NCI-H2196 treated with DMSO at 0.1 percent for 48 hours (cell line): ENCODE results near the gene PHF12.

Experiments used
- DNase-seq: peaks from one replicate; lab custom pipeline; 2025; ENCODE audit not compliant: unreplicated experiment; lab: John Stamatoyannopoulos, UW

Gene PHF12

DNA sequence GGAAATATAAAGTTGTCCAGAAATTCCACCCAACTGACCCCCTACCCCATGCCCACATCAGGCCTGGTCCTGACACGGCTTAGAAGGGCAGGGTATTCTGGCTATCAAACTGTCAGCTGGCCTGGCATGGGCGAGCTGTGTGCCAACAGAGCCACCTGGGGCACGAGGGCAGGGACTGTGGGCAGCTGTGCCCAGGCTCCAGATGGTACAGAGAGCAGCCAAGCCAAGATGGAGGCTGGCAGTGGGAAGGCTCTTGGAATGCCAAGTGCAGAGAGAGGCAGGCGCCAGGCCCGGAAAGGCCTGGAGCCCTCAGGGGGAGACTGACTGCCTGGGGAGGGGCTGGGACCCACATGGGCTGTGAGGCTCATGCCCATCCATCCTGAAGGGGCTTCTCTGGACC is 24.3 kb upstream of the PHF12 start:
- no peak for DNase-seq

DNA sequence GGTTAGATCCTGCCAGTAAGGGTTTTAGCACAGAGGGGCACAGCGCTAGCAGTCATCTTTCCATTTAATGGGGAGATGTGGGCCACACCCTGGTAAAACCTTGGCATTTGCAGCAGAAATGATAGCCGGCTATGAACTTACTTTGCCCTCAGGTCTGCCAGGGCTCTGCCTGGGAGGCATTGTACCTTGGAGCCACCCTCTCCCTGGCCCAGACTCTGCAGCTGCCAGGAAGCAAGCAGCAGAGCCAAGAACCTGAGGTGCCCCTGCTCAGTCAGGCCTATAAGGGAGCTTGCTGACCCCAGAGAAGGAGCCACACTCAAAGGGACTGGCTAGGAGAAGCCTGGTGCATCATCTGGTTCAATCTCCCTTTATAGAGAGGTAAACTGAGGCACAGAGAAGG is 23.7 kb upstream of the PHF12 start:
- no peak for DNase-seq

DNA sequence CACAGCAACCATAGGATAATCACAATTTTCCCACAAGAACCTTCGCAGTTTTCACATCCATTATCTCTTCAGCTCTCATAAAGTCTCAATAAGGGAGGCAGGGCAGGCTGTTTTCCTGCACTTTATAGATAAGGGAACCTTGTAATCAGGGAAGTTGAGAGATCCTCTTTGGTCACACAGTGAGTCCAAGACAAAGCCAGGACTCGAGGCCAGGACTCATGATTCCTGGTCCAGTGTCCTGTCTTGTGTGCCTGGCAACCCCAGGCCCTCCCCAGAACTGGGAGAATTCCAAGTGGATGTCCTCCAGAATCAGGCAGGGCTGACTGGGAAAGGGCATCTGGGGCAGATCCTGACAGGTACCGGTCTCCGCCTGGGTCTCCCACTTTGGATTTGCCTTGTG is 23.1 kb upstream of the PHF12 start:
- no peak for DNase-seq

DNA sequence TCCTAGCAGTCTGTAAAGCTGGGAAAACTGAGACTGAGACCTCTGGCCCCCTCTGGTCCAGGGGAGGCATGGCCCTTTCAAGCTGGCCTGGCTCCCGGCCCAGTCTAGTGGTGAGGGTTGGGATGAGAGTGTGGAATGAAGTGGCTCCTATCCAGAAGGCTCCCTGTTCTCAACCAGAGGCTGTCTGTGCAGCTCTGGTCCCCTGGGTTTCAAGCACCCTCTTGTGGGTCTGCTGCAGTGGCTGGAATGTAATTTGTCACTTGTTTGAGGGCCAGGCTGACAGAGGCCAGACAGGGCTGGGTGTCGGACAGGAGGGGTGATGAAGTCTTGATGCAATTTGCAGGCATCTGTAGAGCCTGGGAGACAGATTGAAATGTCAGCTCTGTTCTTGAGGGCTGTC is 22.1 kb upstream of the PHF12 start:
- no peak for DNase-seq

DNA sequence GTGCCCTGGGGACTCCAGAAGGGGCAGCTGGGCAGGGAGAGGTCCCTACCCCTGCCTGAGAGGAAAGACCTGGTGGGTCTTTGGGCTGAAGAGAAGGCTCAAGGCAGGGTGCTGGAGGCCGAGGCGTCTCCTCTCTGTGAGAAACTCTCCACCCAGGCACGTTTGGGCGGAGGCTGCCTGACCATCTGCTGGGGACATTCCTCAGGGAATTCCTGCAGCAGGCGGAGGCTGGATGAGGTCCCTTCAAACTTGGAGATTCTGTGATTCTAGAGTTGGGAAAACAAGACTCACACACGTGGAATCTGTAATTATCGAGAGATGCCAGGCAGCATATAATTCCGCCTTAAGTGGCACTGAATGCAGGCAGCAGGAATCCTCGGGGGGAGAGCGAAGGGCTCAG is 21.1 kb upstream of the PHF12 start:
- no peak for DNase-seq

DNA sequence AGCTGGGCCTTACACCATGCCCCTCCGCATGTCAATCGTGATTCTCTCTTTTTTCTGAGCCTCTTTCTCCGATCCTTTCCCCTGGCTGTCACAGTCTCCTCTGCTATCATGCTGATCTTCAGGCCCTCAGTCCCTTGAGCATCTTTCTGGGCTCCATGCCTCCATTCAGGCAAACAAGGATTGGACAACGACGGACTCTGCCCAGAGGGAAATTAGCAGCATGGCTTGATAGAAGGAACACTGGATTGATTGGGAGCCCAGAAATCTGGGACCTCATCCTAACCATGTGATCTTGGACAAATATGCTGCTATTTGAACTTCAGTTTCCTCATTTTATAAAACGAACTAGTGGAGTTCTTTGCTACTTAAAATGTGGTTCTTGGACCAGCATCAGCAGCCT is 19.6 kb upstream of the PHF12 start:
- DNase-seq = no peak

DNA sequence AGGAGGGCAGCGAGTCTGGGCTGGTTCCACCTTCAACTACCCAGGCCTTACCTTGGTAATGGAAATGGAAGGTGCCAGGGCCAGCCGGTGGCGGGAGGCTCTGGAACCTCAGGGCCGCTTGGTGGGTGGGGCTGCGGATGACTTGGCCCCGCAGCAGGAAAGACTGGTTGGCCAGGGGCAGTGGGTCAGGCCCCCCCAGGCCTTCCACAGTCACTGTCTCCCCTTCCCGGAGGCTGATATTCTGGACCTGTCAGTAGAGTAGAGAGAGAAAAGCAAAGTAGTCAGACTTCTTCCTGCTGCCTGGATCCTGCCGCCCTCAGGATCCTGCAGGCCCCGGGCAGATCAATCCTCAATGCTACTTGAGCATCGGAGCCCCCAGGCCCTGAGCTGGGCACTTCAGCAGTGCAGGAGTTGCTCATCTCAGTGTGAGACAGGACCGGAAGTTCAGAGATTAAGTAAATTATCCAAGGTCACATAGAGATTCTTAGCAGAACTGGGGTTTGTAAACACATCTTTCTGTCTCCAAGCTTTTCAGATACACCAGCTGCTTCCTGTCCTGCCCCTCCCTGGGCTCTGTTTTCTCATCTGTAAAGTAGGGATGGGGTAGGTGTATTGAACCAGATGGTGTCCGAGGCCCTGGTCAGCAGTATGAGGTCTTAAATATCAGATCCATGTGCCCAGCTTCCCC is 18.5 kb upstream of the PHF12 start:
- no peak for DNase-seq

DNA sequence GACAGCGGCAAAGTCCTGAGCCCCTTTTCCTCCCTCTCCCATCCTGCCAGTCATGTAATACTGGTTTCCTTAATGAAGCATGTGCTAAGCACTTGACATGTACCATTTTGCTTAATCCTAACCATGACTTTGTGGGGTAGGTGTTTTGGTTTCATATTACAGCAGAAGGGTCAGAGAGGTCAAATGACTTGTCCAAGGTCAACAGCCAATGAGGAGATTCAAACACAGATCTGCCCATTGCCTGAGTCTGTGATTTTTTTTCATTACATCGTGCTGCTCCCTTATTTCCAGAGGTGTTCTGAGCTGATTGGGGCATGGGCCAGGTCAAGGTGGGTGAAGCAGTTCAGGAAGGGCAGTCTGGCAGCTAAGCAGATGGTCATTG is 17.6 kb upstream of the PHF12 start:
- DNase-seq = no peak

DNA sequence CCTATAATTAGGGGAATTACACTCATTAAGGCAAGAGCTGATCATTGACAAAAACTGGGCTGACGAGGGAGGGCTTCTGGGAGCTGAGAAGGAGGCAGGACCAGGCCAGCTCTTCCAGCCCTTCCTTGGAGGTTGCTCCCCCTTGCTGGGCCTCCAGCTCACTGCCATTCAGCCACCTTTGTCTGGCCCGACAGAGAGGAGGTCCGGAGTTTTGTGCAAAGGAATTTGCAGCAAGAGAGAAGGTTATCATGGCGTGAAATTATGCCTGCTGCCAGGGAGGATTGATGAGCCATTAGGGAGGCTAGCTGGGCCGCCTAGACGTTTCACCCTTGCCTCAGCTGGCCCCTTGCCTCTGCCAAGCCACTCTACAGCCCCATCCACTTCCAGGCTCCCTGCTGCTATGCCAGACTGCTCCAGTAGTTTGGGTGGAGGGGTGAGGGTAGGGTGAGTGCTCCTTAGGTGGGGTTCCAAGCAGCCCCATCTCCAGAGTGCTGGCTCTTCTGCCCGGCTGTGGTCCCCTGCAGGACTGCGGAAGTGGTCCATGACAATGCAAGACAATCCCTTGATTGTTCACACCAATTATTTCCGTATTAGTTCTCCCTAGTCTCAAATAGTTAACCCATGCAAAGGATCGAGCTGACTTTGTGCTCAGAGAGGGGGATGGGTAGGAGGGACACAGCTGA is 17.1 kb upstream of the PHF12 start:
- no peak for DNase-seq

DNA sequence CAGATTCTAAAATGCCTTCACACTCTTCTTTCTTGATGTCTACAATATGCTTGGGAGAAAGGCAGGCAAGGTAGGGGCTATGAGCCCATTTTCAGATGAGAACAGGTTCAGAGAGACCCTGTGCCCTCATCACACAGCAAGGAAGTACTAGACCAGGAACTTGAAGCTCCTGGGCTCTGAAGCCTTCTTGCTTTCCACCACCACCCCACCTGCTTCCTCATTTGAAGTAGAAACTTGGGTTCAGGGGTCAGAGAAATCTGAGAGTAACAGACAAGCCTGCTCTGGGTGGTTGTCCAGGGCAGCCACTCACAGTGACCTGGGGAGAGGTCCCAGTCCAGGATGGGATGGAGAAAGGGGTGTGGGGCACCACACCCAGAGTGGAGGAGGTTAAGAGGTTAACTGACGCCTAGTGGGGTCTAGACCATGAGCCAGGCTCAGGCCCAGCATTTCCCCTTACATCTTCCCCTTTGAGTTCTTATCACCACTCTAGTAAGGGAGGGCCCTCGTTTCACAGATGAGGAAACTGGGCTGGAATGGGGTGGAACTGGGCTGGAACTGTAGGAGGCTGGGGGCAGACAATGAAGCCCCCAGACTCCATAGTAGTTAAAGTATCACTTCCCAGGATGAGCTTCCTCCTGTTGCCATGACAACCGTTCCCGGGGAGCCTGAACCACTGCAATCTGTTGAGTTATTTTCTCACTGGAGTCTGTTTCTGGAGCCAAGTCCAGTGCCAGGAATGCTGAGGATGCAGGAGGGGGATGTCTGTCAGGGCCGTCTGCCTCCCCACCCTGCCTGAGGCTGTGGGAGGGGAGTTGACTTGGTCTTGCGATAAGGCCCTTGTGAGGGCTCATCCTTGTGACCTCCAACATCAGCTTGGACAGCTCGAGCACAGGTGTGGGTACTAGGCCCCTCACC is 16.2 kb upstream of the PHF12 start:
- DNase-seq = no peak

DNA sequence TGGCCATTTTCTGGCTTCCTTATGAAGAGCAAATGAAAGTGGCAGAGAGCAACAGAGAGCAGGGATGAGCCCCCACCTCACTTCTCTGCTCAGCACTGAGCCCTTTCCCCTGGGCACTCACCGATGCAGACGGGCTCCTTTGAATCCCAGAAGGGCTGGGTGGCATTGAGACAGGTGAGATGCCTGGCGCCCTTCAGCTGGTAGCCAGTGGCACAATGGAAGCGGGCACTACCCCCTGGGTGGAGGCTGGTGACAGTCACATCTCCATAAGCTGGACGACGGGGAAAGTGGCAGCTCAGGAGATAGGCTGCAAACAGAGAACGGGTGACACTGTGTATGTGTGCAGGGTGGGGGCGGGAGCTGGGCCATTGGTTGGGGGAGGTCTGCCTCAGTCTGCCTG is 12.5 kb upstream of the PHF12 start:
- no peak for DNase-seq

DNA sequence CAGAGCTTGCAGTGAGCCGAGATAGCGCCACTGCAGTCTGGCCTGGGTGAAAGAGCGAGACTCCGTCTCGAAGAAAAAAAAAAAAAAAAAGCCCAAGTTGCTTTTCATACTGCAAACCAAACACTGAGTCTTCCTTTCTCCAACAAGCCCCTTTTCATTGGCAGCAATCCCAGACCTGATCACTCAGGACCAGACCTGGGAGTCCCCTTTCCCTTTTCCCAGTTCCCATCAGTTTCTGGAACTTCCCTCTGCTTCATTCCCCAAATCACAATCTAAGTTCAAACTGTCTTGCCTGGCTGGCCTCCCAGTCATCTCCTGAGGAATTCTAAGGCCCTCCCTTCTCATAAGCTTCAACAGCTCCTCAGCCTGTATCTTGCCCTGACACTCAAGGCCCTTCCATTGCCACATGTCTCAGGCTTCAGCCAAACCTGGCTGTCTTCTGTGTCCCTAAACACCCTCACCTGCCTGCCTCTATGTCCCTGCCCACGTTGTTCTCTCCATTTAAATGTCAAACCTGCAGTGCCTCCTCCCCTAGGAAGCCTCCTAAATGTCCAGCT is 11.8 kb upstream of the PHF12 start:
- DNase-seq = no peak

DNA sequence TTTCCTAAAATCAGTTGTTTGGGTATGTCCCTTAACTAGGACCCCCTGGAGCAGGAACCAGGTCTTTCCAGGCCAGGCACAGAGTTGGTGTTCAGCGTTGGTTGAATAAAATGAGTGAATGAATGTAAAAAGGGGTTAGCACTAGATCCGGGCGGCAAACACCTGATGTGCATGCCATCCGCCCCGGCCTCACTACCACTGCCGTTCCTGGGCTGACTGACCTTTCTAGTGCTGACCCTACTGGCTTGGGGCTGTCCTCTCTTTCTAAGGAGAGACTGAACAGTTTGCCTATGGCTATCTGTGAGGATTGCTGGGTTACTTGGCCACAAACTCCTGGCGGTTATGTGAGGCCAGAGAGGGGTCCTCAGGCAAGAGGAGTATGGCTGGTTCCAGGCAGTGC is 10.1 kb upstream of the PHF12 start:
- DNase-seq = no peak

DNA sequence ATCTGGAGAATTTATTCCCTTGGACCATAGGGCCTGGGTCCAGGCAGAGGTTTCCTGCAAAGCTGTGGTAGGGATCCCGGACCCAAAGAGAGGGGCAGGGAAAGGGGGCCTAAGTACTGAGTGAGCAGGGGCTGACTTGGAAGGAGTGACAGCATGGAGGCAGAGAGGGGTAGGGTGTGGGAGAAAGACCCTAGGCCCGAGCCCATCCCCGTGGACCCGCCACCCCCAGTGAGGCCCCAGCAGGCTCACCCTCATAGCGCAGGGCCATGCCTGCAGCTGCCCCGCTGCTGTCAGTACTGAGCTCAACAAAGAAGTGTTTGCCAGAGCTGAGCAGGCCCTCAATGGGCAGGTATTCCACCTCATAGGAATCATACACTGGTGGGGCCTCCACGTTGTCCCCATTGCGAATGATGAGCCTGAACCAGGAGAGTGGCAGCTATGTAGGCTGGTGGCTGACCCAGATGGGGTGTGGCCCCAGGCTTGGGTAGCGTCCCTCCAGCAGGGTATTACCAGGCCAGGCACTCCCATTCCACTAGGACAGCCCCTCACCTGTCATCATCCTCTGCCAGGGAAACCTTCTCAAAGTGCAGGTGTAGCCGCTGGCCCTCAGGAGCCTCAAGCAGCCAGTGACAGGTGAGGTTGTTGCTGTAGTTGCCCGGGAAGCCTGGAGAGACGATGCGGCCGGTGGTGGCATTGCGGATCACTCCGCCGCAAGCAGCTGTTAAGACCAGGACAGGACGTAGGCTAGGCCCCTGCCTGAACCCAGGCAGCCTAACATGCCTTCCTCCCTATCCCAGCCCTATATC is 9.1 kb upstream of the PHF12 start:
- DNase-seq = no peak

DNA sequence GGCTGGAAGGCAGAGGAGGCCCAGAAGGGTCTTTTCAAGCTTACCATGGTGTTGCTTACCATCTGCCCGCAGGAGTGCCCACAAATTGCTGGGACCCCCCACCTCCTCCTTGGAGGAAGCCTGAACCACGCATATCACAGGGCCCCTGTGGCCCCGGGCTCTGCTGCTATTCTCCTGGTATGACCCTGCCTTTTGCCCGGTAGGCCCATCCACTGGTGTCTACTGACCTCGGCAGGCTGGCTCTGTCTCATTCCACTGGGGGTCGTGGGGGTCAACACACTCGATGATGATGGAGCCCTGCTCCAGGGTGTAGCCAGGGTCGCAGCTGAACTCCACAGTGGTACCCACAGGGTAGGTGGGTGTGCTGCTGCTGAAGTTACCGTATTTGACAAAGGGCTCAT is 8.2 kb upstream of the PHF12 start:
- no peak for DNase-seq

DNA sequence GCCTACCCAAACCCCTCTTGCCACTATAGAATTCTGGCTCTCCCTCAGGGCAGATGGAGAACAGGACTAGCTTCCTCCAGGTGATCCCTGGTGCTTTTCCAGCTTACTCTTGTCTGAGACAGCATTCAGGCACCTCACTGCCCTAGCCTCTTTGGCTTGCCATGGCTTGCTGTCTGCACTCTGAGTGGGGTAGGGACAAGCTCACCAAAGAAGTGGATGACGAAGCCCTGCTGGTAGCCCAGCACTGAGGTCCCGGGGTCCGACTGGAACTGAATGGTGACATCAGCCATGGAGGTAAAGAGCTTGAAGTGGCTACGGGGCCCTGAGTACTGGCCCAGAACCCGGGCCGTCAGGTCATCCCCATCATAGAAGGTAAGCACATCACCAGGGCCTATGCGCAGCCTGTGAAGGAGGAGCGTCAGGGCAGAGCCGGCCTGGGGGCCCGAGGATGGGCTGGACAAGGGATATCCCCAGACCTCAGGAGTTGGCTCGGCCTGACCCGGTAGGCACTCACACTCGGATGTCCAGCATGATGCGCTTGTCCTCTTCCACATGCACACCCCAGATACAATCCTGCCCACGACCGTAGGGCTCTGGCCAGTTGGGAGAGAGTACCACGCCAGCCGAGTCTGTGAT is 7.6 kb upstream of the PHF12 start:
- no peak for DNase-seq

DNA sequence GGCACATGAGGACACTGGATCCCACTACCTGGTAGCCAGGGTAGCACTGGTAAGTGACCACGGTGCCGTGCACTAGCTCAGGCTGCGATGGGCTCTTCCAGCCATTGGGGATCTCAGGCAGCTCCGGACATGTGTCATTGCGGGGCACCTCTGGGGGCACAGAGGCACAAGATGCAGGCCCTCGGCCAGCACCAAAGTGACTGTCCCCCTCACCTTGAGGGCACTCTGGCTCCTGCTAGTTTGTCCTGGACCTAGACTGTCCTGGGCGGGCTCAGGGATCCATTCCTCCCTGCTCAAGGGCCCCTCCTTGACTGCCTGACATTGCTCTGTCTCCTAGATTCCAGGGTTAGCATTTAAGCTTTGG is 6.7 kb upstream of the PHF12 start:
- no peak for DNase-seq

DNA sequence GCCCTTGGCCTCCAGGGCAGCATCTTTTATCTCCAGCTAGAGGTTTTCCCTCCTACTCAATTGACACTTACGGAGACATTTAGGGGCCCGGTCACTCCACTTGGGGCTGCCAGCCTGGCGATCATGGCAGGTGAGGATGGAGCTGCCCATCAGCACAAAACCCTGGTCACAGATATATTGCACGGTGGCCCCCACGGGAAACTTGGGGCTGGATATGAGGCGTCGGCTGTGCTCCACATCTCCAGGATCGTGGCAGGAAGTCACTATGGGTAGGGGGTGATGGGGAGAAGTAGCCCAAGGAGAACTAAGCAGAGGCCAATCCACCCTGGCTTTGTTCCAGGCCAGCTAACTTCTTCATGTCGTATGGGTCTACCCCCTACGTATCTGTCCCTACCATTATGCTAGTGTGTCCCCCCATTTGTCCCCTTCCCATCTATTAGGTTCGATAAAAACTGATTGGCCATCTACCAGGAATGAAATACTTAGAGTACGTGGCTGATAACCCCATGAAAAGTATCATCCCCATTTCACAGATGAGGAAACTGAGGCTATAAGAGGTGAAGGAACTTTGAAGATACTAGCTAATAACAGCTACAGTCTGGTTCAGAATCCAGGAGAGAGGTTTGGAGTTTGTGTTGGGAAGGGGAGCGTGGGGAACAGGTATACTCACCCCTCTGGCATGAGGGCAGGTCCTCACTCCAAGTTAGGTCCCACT is 6.1 kb upstream of the PHF12 start:
- no peak for DNase-seq

DNA sequence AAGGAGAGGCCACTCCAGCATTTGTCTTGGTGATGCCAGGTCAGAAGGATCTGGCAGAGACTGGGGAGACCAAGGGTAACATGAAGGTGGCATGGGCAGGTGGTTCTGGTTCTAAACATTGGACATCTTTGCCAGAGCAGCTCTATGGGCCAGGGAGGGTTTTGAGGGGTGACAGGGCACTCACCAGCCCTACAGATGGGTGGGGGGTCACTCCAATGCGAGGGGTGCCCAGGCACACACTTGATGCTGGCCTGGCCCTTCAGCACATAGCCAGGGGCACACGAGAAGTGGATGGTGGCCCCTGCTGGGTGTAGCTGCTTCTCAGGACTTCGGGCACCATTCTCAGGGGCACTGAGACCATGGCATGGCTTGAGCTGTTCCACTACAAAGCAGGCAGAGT is 5.5 kb upstream of the PHF12 start:
- no peak for DNase-seq

DNA sequence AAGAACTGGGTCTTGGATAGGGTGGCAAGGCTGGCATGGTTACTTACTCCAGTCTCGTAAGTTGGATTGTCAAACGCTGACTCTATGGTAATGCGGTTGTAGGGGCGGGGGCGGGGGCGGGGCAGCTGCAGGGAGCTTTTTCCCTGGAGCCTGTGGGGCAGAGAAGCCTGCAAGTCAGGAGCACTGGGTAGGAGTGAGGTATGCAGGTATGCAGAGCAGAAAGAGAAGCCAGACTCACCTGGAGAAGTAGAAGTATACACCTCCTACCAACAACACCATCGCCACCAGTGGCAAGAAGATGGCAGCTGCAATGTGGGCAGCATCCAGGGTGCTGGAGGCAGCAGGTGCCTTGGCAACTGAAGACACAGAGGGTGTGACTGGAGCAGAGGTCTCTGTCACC is 4.8 kb upstream of the PHF12 start:
- no peak for DNase-seq
